ENCODE data around the gene SLC25A22. TPM values are rescaled to one million over a fixed set of nuclear protein-coding genes. Genes with fewer than 3 reads are reported as not detected.

SLC25A22 gene
- total and polyA plus RNA-seq, 9 donors, result 0.42 to 23.3 (median 15.5) TPM

- Histone ChIP-seq H3K4me3 (no peak overlapping the region), H3K27ac (peak overlapping the region in 1 of 2 donors; percentile 1), H3K27me3 (no peaks in the 10 kb centered on the region), H3K9me3 (no peaks in the 10 kb centered on the region), H3K4me1 (ENCODE audit: insufficient read depth) (peaks cover 20% of the 10 kb centered on the region), H3K36me3 (no peaks in the 10 kb centered on the region)
- intact Hi-C loops (cut with DNase I), result no loop called here
- 11 to 24% (median 22%) methylated on average over 38 to 40 of the region's 40 CpGs for WGBS, 3 donors
- peak in 1 of 5 donors; percentile 62 for DNase-seq
- TF ChIP-seq POLR2A (IDR thresholded peaks at IDR 0.05), result no peak
- no peak for TF ChIP-seq EP300 (IDR thresholded peaks at IDR 0.05)
- no peak for TF ChIP-seq CTCF (IDR thresholded peaks at IDR 0.05)
Measured at GRCh38 chr11:829176-829846, 31.2 kb upstream of the SLC25A22 start.

- no peak overlapping the region for H3K4me3 ChIP-seq
- H3K9me3 ChIP-seq, result no peaks in the 10 kb centered on the region
- DNase-seq, result no peak
- peaks cover 16% of the 10 kb centered on the region for H3K4me1 ChIP-seq (ENCODE audit: insufficient read depth)
- H3K36me3 ChIP-seq, result no peaks in the 10 kb centered on the region
- 59 to 70% (median 67%) methylated on average over 21 of the region's 21 CpGs for WGBS, 3 donors
- peak overlapping the region in 1 of 2 donors; percentile 1 for H3K27ac ChIP-seq
- intact Hi-C loops (cut with DNase I), result no loop called here
- H3K27me3 ChIP-seq, result no peaks in the 10 kb centered on the region
- no peak for TF ChIP-seq EP300 (IDR thresholded peaks at IDR 0.05)
- TF ChIP-seq POLR2A (IDR thresholded peaks at IDR 0.05), result no peak
- no peak for TF ChIP-seq CTCF (IDR thresholded peaks at IDR 0.05)
Measured at GRCh38 chr11:828506-829175, 30.6 kb upstream of the SLC25A22 start.

DNA sequence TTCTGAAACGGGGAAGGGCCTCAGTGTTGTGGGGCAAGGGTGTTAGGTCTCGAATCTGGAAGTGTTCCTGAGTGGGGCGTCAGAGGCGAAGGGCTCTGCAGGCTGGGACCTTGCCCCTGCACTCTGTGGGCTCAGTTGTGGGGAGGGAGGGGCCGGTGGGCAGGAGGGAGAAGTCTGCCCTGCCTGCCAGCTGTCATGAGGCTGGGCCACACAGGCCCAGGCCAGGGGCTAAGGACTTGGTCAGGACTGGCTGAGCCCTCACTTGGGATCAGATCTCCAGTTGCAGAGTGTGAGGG lies 29.8 kb upstream of the SLC25A22 start, which contains the start of gene CRACR2B:
TSS of gene CRACR2B (plus strand) at position 23 of the 296 bp plus-strand sequence. CDS start 689 bp downstream, outside the sequence.
- peak within 1 kb of the TSS; percentile 0 for H3K4me3 ChIP-seq
- no peaks in the 10 kb centered on the region for H3K27me3 ChIP-seq

More for the DNA sequence above, 29.8 kb upstream of the SLC25A22 start, which contains the start of gene CRACR2B:
- Histone ChIP-seq H3K4me1 (ENCODE audit: insufficient read depth) (peaks cover 16% of the 10 kb centered on the region), H3K36me3 (no peaks in the 10 kb centered on the region), H3K27ac (no peak within 1 kb of the TSS), H3K9me3 (no peaks in the 10 kb centered on the region)
- TF ChIP-seq EP300 (IDR thresholded peaks at IDR 0.05) (no peak), POLR2A (IDR thresholded peaks at IDR 0.05) (no peak), CTCF (IDR thresholded peaks at IDR 0.05) (no peak)
- DNase-seq, result no peak
- intact Hi-C loops (cut with DNase I), result no loop called here
- 64 to 70% (median 69%) methylated on average over 5 of the region's 5 CpGs for WGBS, 3 donors
